Activated CD8-positive, alpha-beta T cell treated with anti-CD3 and anti-CD28 coated beads, Interleukin-2, amount 10 ng/mL, durations not matched to agents 7 days and 5 days (primary cell): ENCODE data around the gene ZKSCAN1. TPM values are rescaled to one million over a fixed set of nuclear protein-coding genes. Genes with fewer than 3 reads are reported as not detected.
A peak's percentile ranks its signal among the peaks of the same experiment; 100 is the strongest.

ENCODE experiments used
- ATAC-seq: fragments of 150-1000 bp; cut with Tn5 transposase; one replicate; pipeline ENCODE4 v1.10.0; 2021; ENCODE audit warnings: moderate library complexity
- CTCF ChIA-PET: fragments of 350-600 bp; sonication (Branson Sonifier 250); formaldehyde crosslinking; loops from one replicate; lab custom pipeline; 2021; ENCODE audit warnings: antibody characterized with exemption; lab: Charles Lee
- POLR2A ChIA-PET: fragments of 350-600 bp; sonication (Branson Sonifier 250); formaldehyde crosslinking; loops from one replicate; lab custom pipeline; 2021; ENCODE audit warnings: antibody characterized with exemption; lab: Charles Lee
- DNase-seq: peaks from one replicate; pipeline ENCODE4 v3.0.0-alpha.2; 2020
- H3K27ac Mint-ChIP-seq: one replicate; pipeline ENCODE4 v1.8.0; 2021; ENCODE audit warnings: mild to moderate bottlenecking, mixed read lengths
- H3K27me3 Mint-ChIP-seq: one replicate; pipeline ENCODE4 v1.8.0; 2021; ENCODE audit warnings: low read depth, mixed read lengths
- H3K36me3 Mint-ChIP-seq: one replicate; pipeline ENCODE4 v1.8.0; 2021; ENCODE audit warnings: low read depth, mixed read lengths
- H3K4me1 Mint-ChIP-seq: one replicate; pipeline ENCODE4 v1.8.0; 2021; ENCODE audit warnings: low read depth, mixed read lengths
- H3K4me3 Mint-ChIP-seq: one replicate; pipeline ENCODE4 v1.8.0; 2021; ENCODE audit warnings: mild to moderate bottlenecking, mixed read lengths
- H3K9me3 Mint-ChIP-seq: one replicate; pipeline ENCODE4 v1.8.0; 2022; ENCODE audit warnings: mixed read lengths; ENCODE audit not compliant: insufficient read depth
- total RNA-seq, 2 experiments: library from RNA; stranded (reverse); gene quantifications; one replicate each; pipeline ENCODE4 v1.2.3, GENCODE V29; 2021

Gene ZKSCAN1
- total RNA-seq, 2 experiments from 2014 or later, result 50.4 to 54.5 TPM

DNA sequence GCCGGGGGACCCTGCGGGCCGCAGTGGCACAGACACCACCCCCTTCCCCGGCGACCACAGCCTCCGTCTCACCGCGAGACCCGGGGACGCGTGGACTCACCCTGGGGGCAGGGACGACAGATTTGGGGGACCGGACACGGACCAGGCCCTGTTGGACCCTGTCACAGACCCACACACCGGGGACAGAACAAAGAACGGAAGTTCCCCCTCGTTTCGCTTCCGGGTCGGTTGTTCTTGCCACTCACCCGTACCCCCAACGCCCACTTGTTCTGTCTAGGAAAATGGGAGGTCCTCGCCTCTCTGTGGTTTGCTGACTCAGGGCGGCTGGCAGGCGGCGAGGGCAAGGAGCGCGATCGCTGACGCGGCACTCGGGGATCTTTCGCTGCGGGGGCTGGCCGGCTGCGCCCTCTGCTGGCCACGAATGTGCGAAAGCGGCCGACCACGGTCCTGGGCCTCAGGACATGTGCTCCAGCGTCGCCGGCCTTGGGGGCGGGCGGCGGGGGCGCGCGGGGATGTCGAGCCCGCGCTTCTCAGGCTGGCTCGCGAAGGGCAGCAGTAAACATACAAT lies 66.2 kb downstream of the ZKSCAN1 start, which contains the start of gene ZNF3:
TSS of gene ZNF3 (minus strand) at position 189 of the 568 bp plus-strand sequence. CDS start 4,366 bp downstream, outside the sequence.
- peaks cover 17% of the 10 kb centered on the region for H3K36me3 Mint-ChIP-seq
- H3K4me1 Mint-ChIP-seq, result peaks cover 25% of the 10 kb centered on the region
- DNase-seq (peak; percentile 99), ATAC-seq (peak; percentile 91)
- H3K27ac Mint-ChIP-seq, result peak within 1 kb of the TSS; percentile 90
- H3K9me3 Mint-ChIP-seq, result no peaks in the 10 kb centered on the region
- peak within 1 kb of the TSS; percentile 83 for H3K4me3 Mint-ChIP-seq
- ChIA-PET POLR2A (interaction anchor here (0.7 to 3.0 kb wide), 8 partner anchors 13 to 673 kb away, joined by 3 to 19 read pairs (median 4); partner anchors contain the start of genes AP4M1, BUD31, MCM7 and PDAP1), CTCF (interaction anchor here (0.7 to 1.4 kb wide), 14 partner anchors 10 to 450 kb away, joined by 3 to 10 read pairs (median 4); partner anchors contain the start of genes ZKSCAN1 and ZSCAN21)
- H3K27me3 Mint-ChIP-seq, result peaks cover 3% of the 10 kb centered on the region

DNA sequence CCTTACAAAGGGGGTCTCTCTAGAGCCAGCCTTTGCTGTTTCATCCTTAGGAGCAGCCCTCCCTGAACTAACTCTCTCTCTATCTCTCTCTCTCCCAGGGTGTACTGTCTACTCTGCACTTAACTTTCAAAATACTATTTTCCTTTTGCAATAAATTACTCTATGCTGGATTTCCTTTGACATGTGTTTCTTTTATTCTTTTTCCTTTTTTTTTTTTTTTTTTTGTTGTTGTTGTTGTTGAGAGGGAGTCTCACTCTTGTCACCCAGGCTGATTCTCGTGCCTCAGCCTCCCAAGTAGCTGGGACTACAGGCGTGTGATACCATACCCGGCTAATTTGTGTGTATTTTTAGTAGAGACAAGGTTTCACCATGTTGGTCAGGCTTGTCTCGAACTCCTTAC lies 67.6 kb downstream of the ZKSCAN1 start:
- ATAC-seq (no peak), DNase-seq (no peak)
- H3K4me3 Mint-ChIP-seq, result peak overlapping the region; percentile 83
- ChIA-PET CTCF (interaction anchor here (0.8 to 2.0 kb wide), 17 partner anchors 10 to 451 kb away, joined by 3 to 10 read pairs (median 4); partner anchors contain the start of genes AP4M1, TRIM4, ZKSCAN1 and ZSCAN21), POLR2A (interaction anchor here (0.6 to 3.0 kb wide), 9 partner anchors 12 to 524 kb away, joined by 3 to 19 read pairs (median 4); partner anchors contain the start of genes AP4M1, MBLAC1, MCM7 and TRIM4)
- H3K9me3 Mint-ChIP-seq, result no peaks in the 10 kb centered on the region
- H3K27ac Mint-ChIP-seq, result peak overlapping the region; percentile 82
- peaks cover 31% of the 10 kb centered on the region for H3K4me1 Mint-ChIP-seq
- H3K27me3 Mint-ChIP-seq, result peaks cover 3% of the 10 kb centered on the region
- H3K36me3 Mint-ChIP-seq, result peaks cover 9% of the 10 kb centered on the region

GRCh38 chr7:100085515-100085914 lies 70.1 kb downstream of the ZKSCAN1 start:
- peaks cover 37% of the 10 kb centered on the region for H3K4me1 Mint-ChIP-seq
- no peaks in the 10 kb centered on the region for H3K9me3 Mint-ChIP-seq
- no peak overlapping the region for H3K27ac Mint-ChIP-seq
- peaks cover 3% of the 10 kb centered on the region for H3K27me3 Mint-ChIP-seq
- POLR2A ChIA-PET, result interaction anchor here (1.3 kb wide), 1 partner anchor 10 kb away, joined by 3 read pairs; no protein-coding TSS in a partner anchor
- H3K4me3 Mint-ChIP-seq, result no peak overlapping the region
- CTCF ChIA-PET, result interaction anchor here (0.9 to 1.7 kb wide), 3 partner anchors 45 to 172 kb away, joined by 3 to 8 read pairs (median 4); no protein-coding TSS in a partner anchor
- no peak for ATAC-seq
- H3K36me3 Mint-ChIP-seq, result peaks cover 3% of the 10 kb centered on the region
- no peak for DNase-seq

- POLR2A ChIA-PET, result interaction anchor here (1.0 to 1.9 kb wide), 2 partner anchors 14 to 72 kb away, joined by 3 to 7 read pairs; partner anchors contain the start of genes AP4M1 and MCM7
- CTCF ChIA-PET, result no interaction called here
- Mint-ChIP-seq H3K27me3 (peaks cover 3% of the 10 kb centered on the region), H3K27ac (peak overlapping the region; percentile 25), H3K4me3 (peak overlapping the region; percentile 19), H3K9me3 (no peaks in the 10 kb centered on the region), H3K4me1 (peaks cover 45% of the 10 kb centered on the region), H3K36me3 (peaks cover 20% of the 10 kb centered on the region)
- DNase-seq (no peak), ATAC-seq (no peak)
Observed at GRCh38 chr7:100087055-100087750, 71.8 kb downstream of the ZKSCAN1 start.

DNA sequence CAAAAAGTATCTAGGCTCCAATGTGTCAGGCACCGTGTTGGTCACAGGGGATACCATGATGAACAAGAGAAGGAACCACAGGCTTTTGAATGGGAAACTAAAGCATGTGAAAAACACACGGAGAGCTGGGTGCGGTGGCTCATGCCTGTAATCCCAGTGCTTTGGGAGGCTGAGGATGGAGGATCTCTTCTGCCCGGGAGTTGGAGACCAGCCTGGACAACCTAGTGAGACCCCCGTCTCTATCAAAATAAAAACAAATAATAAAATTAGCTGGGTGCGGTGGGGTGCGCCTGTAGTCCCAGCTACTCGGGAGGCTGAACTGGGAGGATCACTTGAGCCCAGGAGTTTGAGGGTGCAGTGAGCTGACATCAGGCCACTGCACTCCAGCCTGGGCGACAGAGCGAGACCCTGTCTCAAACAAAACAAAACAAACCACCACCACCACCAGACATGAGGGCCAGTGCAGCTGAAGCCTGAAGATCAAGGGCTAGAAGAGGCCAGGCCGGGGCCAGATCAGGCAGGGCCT lies 72.8 kb downstream of the ZKSCAN1 start:
- peak; percentile 16 for ATAC-seq
- peaks cover 30% of the 10 kb centered on the region for H3K36me3 Mint-ChIP-seq
- no peaks in the 10 kb centered on the region for H3K27me3 Mint-ChIP-seq
- H3K27ac Mint-ChIP-seq, result peak overlapping the region; percentile 93
- H3K9me3 Mint-ChIP-seq, result no peaks in the 10 kb centered on the region
- H3K4me1 Mint-ChIP-seq, result peaks cover 42% of the 10 kb centered on the region
- ChIA-PET POLR2A (interaction anchor here (0.6 to 6.3 kb wide), 3 partner anchors 10 to 61 kb away, joined by 3 to 57 read pairs (median 4); partner anchors contain the start of genes AP4M1 and MCM7), CTCF (interaction anchor here (1.1 kb wide), 1 partner anchor 38 kb away, joined by 5 read pairs; the partner anchor contains the start of gene ZSCAN21)
- no peak for DNase-seq
- H3K4me3 Mint-ChIP-seq, result peak overlapping the region; percentile 91

GRCh38 chr7:100088621-100089457 lies 73.4 kb downstream of the ZKSCAN1 start, which contains the start of gene COPS6:
Gene COPS6 (plus strand): TSS chr7:100088969. CDS start chr7:100088991, 22 bp downstream.
- Mint-ChIP-seq H3K27ac (peak within 1 kb of the TSS; percentile 93), H3K9me3 (no peaks in the 10 kb centered on the region), H3K36me3 (peaks cover 36% of the 10 kb centered on the region), H3K4me3 (peak within 1 kb of the TSS; percentile 91), H3K4me1 (peaks cover 42% of the 10 kb centered on the region), H3K27me3 (no peaks in the 10 kb centered on the region)
- POLR2A ChIA-PET, result interaction anchor here (0.6 to 6.3 kb wide), 3 partner anchors 9 to 62 kb away, joined by 3 to 57 read pairs (median 4); partner anchors contain the start of genes AP4M1 and MCM7
- CTCF ChIA-PET, result interaction anchor here (1.1 kb wide), 2 partner anchors 13 to 39 kb away, joined by 4 to 5 read pairs; partner anchors contain the start of genes AP4M1, MCM7 and ZSCAN21
- ATAC-seq (peak; percentile 69), DNase-seq (peak; percentile 86)

DNA sequence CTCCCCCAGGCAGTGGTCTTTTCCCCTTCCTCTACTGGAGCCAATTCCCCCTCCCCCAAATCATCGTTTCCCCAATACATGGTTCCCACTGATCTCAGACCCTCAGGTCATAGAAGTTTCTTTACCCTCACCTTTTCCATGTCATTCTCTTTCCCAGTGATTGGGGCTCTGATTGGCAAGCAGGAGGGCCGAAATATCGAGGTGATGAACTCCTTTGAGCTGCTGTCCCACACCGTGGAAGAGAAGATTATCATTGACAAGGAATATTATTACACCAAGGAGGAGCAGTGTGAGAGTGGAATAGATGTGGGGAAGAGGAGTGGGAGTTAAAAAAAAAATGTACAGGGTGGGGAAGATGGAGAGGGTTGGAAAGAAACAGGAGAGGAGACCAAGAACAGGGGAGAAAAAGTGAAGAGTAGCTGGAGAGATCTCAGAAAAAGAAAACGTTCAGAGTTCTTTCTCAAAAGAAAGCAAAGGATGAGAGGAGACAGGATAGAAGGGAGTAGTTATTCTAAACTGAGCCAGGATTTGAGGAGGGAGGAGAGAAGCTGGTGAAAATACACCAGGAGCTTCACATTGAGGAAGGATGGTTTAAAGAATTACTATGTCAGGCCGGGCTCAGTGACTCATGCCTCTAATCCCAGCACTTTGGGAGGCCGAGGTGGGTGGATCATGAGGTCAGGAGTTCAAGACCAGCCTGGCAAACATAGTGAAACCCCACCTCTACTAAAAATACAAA lies 74.2 kb downstream of the ZKSCAN1 start:
- Mint-ChIP-seq H3K36me3 (peaks cover 42% of the 10 kb centered on the region), H3K9me3 (no peaks in the 10 kb centered on the region)
- POLR2A ChIA-PET, result interaction anchor here (0.6 to 6.3 kb wide), 2 partner anchors 11 to 160 kb away, joined by 5 to 57 read pairs; partner anchors contain the start of genes AP4M1, GJC3 and MCM7

GRCh38 chr7:100090527-100091410 lies 75.4 kb downstream of the ZKSCAN1 start:
- Mint-ChIP-seq H3K9me3 (no peaks in the 10 kb centered on the region), H3K27ac (peak overlapping the region; percentile 54), H3K27me3 (no peaks in the 10 kb centered on the region), H3K4me1 (peaks cover 49% of the 10 kb centered on the region), H3K4me3 (peak overlapping the region; percentile 1), H3K36me3 (peaks cover 53% of the 10 kb centered on the region)
- ATAC-seq (peak; percentile 8), DNase-seq (no peak)
- CTCF ChIA-PET, result interaction anchor here (1.3 to 1.7 kb wide), 2 partner anchors 38 to 40 kb away, joined by 3 to 4 read pairs; no protein-coding TSS in a partner anchor
- POLR2A ChIA-PET, result interaction anchor here (0.5 to 6.3 kb wide), 2 partner anchors 10 to 74 kb away, joined by 3 to 57 read pairs; partner anchors contain the start of genes AP4M1 and MCM7

More for the DNA sequence above, 74.2 kb downstream of the ZKSCAN1 start:
- Mint-ChIP-seq H3K27me3 (no peaks in the 10 kb centered on the region), H3K27ac (peak overlapping the region; percentile 93), H3K4me1 (peaks cover 42% of the 10 kb centered on the region), H3K4me3 (peak overlapping the region; percentile 91)
- DNase-seq, result no peak
- CTCF ChIA-PET, result interaction anchor here (0.8 to 1.7 kb wide), 5 partner anchors 12 to 318 kb away, joined by 3 to 5 read pairs (median 4); partner anchors contain the start of genes AP4M1 and MCM7
- ATAC-seq, result no peak
